Measurements from ENCODE around the gene CPEB2.

Gene CPEB2

GRCh38 chr4:15037923-15038541 lies 35.8 kb downstream of the CPEB2 start:
- Histone ChIP-seq H3K27me3 (ENCODE audit: control insufficient read depth in 5 of 5, insufficient read depth in 4 of 5, low read length in 5 of 5) (no peaks in the 10 kb centered on the region), H3K4me1 (ENCODE audit: control insufficient read depth in 5 of 5, insufficient read depth in 5 of 5, low read length in 5 of 5) (peaks cover 0 to 15% (median 5%) of the 10 kb centered on the region in 5 donors), H3K27ac (ENCODE audit: low read depth, low read length) (no peak overlapping the region)

GRCh38 chr4:15040916-15041463 lies 38.7 kb downstream of the CPEB2 start:
- Histone ChIP-seq H3K27ac (ENCODE audit: low read depth, low read length) (no peak overlapping the region), H3K9ac (ENCODE audit: low read length in 5 of 5) (no peak overlapping the region)

More at GRCh38 chr4:15037923-15038541, 35.8 kb downstream of the CPEB2 start:
- no peaks in the 10 kb centered on the region for H3K9me3 ChIP-seq (ENCODE audit: control insufficient read depth in 5 of 5, low read length in 5 of 5)
- H3K4me3 ChIP-seq (ENCODE audit: low read depth in 1 of 5, low read length in 5 of 5): no peak overlapping the region
- peaks cover 2 to 23% (median 4%) of the 10 kb centered on the region in 5 donors for H3K36me3 ChIP-seq (ENCODE audit: control insufficient read depth in 5 of 5, insufficient read depth in 5 of 5, low read length in 5 of 5)
- H3K9ac ChIP-seq (ENCODE audit: low read length in 5 of 5): no peak overlapping the region

GRCh38 chr4:15042529-15043167 lies 40.4 kb downstream of the CPEB2 start:
- Histone ChIP-seq H3K4me3 (ENCODE audit: low read depth in 1 of 5, low read length in 5 of 5) (no peak overlapping the region), H3K27ac (ENCODE audit: low read depth, low read length) (no peak overlapping the region), H3K9me3 (ENCODE audit: control insufficient read depth in 5 of 5, low read length in 5 of 5) (no peaks in the 10 kb centered on the region), H3K9ac (ENCODE audit: low read length in 5 of 5) (no peak overlapping the region), H3K4me1 (ENCODE audit: control insufficient read depth in 5 of 5, insufficient read depth in 5 of 5, low read length in 5 of 5) (peaks cover 0 to 10% (median 5%) of the 10 kb centered on the region in 5 donors), H3K36me3 (ENCODE audit: control insufficient read depth in 5 of 5, insufficient read depth in 5 of 5, low read length in 5 of 5) (peaks cover 0 to 8% (median 0%) of the 10 kb centered on the region in 5 donors), H3K27me3 (ENCODE audit: control insufficient read depth in 5 of 5, insufficient read depth in 4 of 5, low read length in 5 of 5) (no peaks in the 10 kb centered on the region)

More at GRCh38 chr4:15040916-15041463, 38.7 kb downstream of the CPEB2 start:
- Histone ChIP-seq H3K4me1 (ENCODE audit: control insufficient read depth in 5 of 5, insufficient read depth in 5 of 5, low read length in 5 of 5) (peaks cover 0 to 10% (median 5%) of the 10 kb centered on the region in 5 donors), H3K9me3 (ENCODE audit: control insufficient read depth in 5 of 5, low read length in 5 of 5) (no peaks in the 10 kb centered on the region), H3K4me3 (ENCODE audit: low read depth in 1 of 5, low read length in 5 of 5) (no peak overlapping the region), H3K27me3 (ENCODE audit: control insufficient read depth in 5 of 5, insufficient read depth in 4 of 5, low read length in 5 of 5) (no peaks in the 10 kb centered on the region), H3K36me3 (ENCODE audit: control insufficient read depth in 5 of 5, insufficient read depth in 5 of 5, low read length in 5 of 5) (peaks cover 0 to 11% (median 0%) of the 10 kb centered on the region in 5 donors)

GRCh38 chr4:15043226-15043625 lies 40.9 kb downstream of the CPEB2 start:
- Histone ChIP-seq H3K27ac (ENCODE audit: low read depth, low read length) (no peak overlapping the region), H3K9ac (ENCODE audit: low read length in 5 of 5) (no peak overlapping the region), H3K9me3 (ENCODE audit: control insufficient read depth in 5 of 5, low read length in 5 of 5) (no peaks in the 10 kb centered on the region), H3K27me3 (ENCODE audit: control insufficient read depth in 5 of 5, insufficient read depth in 4 of 5, low read length in 5 of 5) (no peaks in the 10 kb centered on the region), H3K4me1 (ENCODE audit: control insufficient read depth in 5 of 5, insufficient read depth in 5 of 5, low read length in 5 of 5) (peaks cover 0 to 10% (median 5%) of the 10 kb centered on the region in 5 donors), H3K36me3 (ENCODE audit: control insufficient read depth in 5 of 5, insufficient read depth in 5 of 5, low read length in 5 of 5) (peaks cover 0 to 4% (median 0%) of the 10 kb centered on the region in 5 donors), H3K4me3 (ENCODE audit: low read depth in 1 of 5, low read length in 5 of 5) (no peak overlapping the region)

GRCh38 chr4:15043922-15044321 lies 41.6 kb downstream of the CPEB2 start:
- Histone ChIP-seq H3K9me3 (ENCODE audit: control insufficient read depth in 5 of 5, low read length in 5 of 5) (no peaks in the 10 kb centered on the region), H3K27me3 (ENCODE audit: control insufficient read depth in 5 of 5, insufficient read depth in 4 of 5, low read length in 5 of 5) (no peaks in the 10 kb centered on the region), H3K27ac (ENCODE audit: low read depth, low read length) (no peak overlapping the region), H3K4me1 (ENCODE audit: control insufficient read depth in 5 of 5, insufficient read depth in 5 of 5, low read length in 5 of 5) (peaks cover 0 to 10% (median 5%) of the 10 kb centered on the region in 5 donors), H3K36me3 (ENCODE audit: control insufficient read depth in 5 of 5, insufficient read depth in 5 of 5, low read length in 5 of 5) (peaks cover 0 to 4% (median 0%) of the 10 kb centered on the region in 5 donors), H3K4me3 (ENCODE audit: low read depth in 1 of 5, low read length in 5 of 5) (no peak overlapping the region), H3K9ac (ENCODE audit: low read length in 5 of 5) (no peak overlapping the region)

GRCh38 chr4:15054541-15054940 lies 52.3 kb downstream of the CPEB2 start:
- H3K36me3 ChIP-seq (ENCODE audit: control insufficient read depth in 5 of 5, insufficient read depth in 5 of 5, low read length in 5 of 5): peaks cover 30 to 53% (median 38%) of the 10 kb centered on the region in 5 donors

GRCh38 chr4:15060213-15060612 lies 57.9 kb downstream of the CPEB2 start:
- Histone ChIP-seq H3K4me1 (ENCODE audit: control insufficient read depth in 5 of 5, insufficient read depth in 5 of 5, low read length in 5 of 5) (no peaks in the 10 kb centered on the region), H3K9ac (ENCODE audit: low read length in 5 of 5) (no peak overlapping the region), H3K4me3 (ENCODE audit: low read depth in 1 of 5, low read length in 5 of 5) (no peak overlapping the region), H3K36me3 (ENCODE audit: control insufficient read depth in 5 of 5, insufficient read depth in 5 of 5, low read length in 5 of 5) (peaks cover 36 to 73% (median 52%) of the 10 kb centered on the region in 5 donors), H3K9me3 (ENCODE audit: control insufficient read depth in 5 of 5, low read length in 5 of 5) (no peaks in the 10 kb centered on the region), H3K27me3 (ENCODE audit: control insufficient read depth in 5 of 5, insufficient read depth in 4 of 5, low read length in 5 of 5) (no peaks in the 10 kb centered on the region), H3K27ac (ENCODE audit: low read depth, low read length) (no peak overlapping the region)

More at GRCh38 chr4:15054541-15054940, 52.3 kb downstream of the CPEB2 start:
- Histone ChIP-seq H3K27ac (ENCODE audit: low read depth, low read length) (no peak overlapping the region), H3K9me3 (ENCODE audit: control insufficient read depth in 5 of 5, low read length in 5 of 5) (no peaks in the 10 kb centered on the region), H3K4me1 (ENCODE audit: control insufficient read depth in 5 of 5, insufficient read depth in 5 of 5, low read length in 5 of 5) (no peaks in the 10 kb centered on the region), H3K9ac (ENCODE audit: low read length in 5 of 5) (no peak overlapping the region), H3K27me3 (ENCODE audit: control insufficient read depth in 5 of 5, insufficient read depth in 4 of 5, low read length in 5 of 5) (no peaks in the 10 kb centered on the region), H3K4me3 (ENCODE audit: low read depth in 1 of 5, low read length in 5 of 5) (no peak overlapping the region)

- no peak overlapping the region for H3K4me3 ChIP-seq (ENCODE audit: low read depth in 1 of 5, low read length in 5 of 5)
- peaks cover 0 to 7% (median 0%) of the 10 kb centered on the region in 5 donors for H3K4me1 ChIP-seq (ENCODE audit: control insufficient read depth in 5 of 5, insufficient read depth in 5 of 5, low read length in 5 of 5)
- peaks cover 37 to 79% (median 61%) of the 10 kb centered on the region in 5 donors for H3K36me3 ChIP-seq (ENCODE audit: control insufficient read depth in 5 of 5, insufficient read depth in 5 of 5, low read length in 5 of 5)
- no peaks in the 10 kb centered on the region for H3K27me3 ChIP-seq (ENCODE audit: control insufficient read depth in 5 of 5, insufficient read depth in 4 of 5, low read length in 5 of 5)
- H3K9me3 ChIP-seq (ENCODE audit: control insufficient read depth in 5 of 5, low read length in 5 of 5): no peaks in the 10 kb centered on the region
- H3K9ac ChIP-seq (ENCODE audit: low read length in 5 of 5): no peak overlapping the region
- no peak overlapping the region for H3K27ac ChIP-seq (ENCODE audit: low read depth, low read length)
These were observed 61.1 kb downstream of the CPEB2 start for GRCh38 chr4:15063341-15063740.

- peak overlapping the region in 1 of 5 donors; percentile 20 for H3K9ac ChIP-seq (ENCODE audit: low read length in 5 of 5)
- no peaks in the 10 kb centered on the region for H3K27me3 ChIP-seq (ENCODE audit: control insufficient read depth in 5 of 5, insufficient read depth in 4 of 5, low read length in 5 of 5)
- no peak overlapping the region for H3K27ac ChIP-seq (ENCODE audit: low read depth, low read length)
- no peak overlapping the region for H3K4me3 ChIP-seq (ENCODE audit: low read depth in 1 of 5, low read length in 5 of 5)
- H3K9me3 ChIP-seq (ENCODE audit: control insufficient read depth in 5 of 5, low read length in 5 of 5): no peaks in the 10 kb centered on the region
- H3K36me3 ChIP-seq (ENCODE audit: control insufficient read depth in 5 of 5, insufficient read depth in 5 of 5, low read length in 5 of 5): peaks cover 22 to 61% (median 40%) of the 10 kb centered on the region in 5 donors
- H3K4me1 ChIP-seq (ENCODE audit: control insufficient read depth in 5 of 5, insufficient read depth in 5 of 5, low read length in 5 of 5): peaks cover 0 to 10% (median 0%) of the 10 kb centered on the region in 5 donors
These were observed 63.2 kb downstream of the CPEB2 start for GRCh38 chr4:15065516-15065915.

GRCh38 chr4:15066140-15066539 lies 63.9 kb downstream of the CPEB2 start:
- H3K4me1 ChIP-seq (ENCODE audit: control insufficient read depth in 5 of 5, insufficient read depth in 5 of 5, low read length in 5 of 5): peaks cover 0 to 10% (median 0%) of the 10 kb centered on the region in 5 donors
- no peak overlapping the region for H3K9ac ChIP-seq (ENCODE audit: low read length in 5 of 5)
- peaks cover 26 to 61% (median 34%) of the 10 kb centered on the region in 5 donors for H3K36me3 ChIP-seq (ENCODE audit: control insufficient read depth in 5 of 5, insufficient read depth in 5 of 5, low read length in 5 of 5)
- no peaks in the 10 kb centered on the region for H3K27me3 ChIP-seq (ENCODE audit: control insufficient read depth in 5 of 5, insufficient read depth in 4 of 5, low read length in 5 of 5)
- H3K27ac ChIP-seq (ENCODE audit: low read depth, low read length): no peak overlapping the region
- H3K9me3 ChIP-seq (ENCODE audit: control insufficient read depth in 5 of 5, low read length in 5 of 5): no peaks in the 10 kb centered on the region
- H3K4me3 ChIP-seq (ENCODE audit: low read depth in 1 of 5, low read length in 5 of 5): no peak overlapping the region

All from subcutaneous abdominal adipose tissue (tissue), 5 donors.